Activated naive CD4-positive, alpha-beta T cell treated with anti-CD3 and anti-CD28 coated beads for 36 hours (primary cell): ENCODE results near the gene TRIM39. TPM values are rescaled to one million over a fixed set of nuclear protein-coding genes. Genes with fewer than 3 reads are reported as not detected.
"Not testable (repeated sequence)": the region's sequence is repeated elsewhere in the genome, so short reads cannot be mapped to it uniquely, and the experiment has no call there.

Experiments
- CTCF ChIA-PET: fragments of 350-600 bp; sonication (Branson Sonifier 250); formaldehyde crosslinking; loops from one replicate; lab custom pipeline; 2021; ENCODE audit warnings: antibody characterized with exemption; lab: Charles Lee
- DNase-seq: peaks from one replicate; pipeline ENCODE4 v3.0.0-alpha.2; 2020
- H3K27ac Mint-ChIP-seq: one replicate; pipeline ENCODE4 v1.8.0; 2021; ENCODE audit warnings: mild to moderate bottlenecking, mixed read lengths
- H3K27me3 Mint-ChIP-seq: one replicate; pipeline ENCODE4 v1.8.0; 2021; ENCODE audit warnings: low read depth, mixed read lengths
- H3K36me3 Mint-ChIP-seq: one replicate; pipeline ENCODE4 v1.8.0; 2021; ENCODE audit warnings: low read depth, mixed read lengths
- H3K4me1 Mint-ChIP-seq: one replicate; pipeline ENCODE4 v1.8.0; 2021; ENCODE audit warnings: low read depth, mixed read lengths
- H3K4me3 Mint-ChIP-seq: one replicate; pipeline ENCODE4 v1.8.0; 2021; ENCODE audit warnings: mild to moderate bottlenecking, moderate library complexity, mixed read lengths
- H3K9me3 Mint-ChIP-seq: one replicate; pipeline ENCODE4 v1.8.0; 2021; ENCODE audit warnings: mixed read lengths
- intact Hi-C: fragments of 100-400 bp; cut with micrococcal nuclease; formaldehyde crosslinking; loops from one replicate; pipeline ENCODE4 v1.15.1; 2023
- total RNA-seq, 2 experiments: library from RNA; stranded (reverse); gene quantifications; one replicate each; pipeline ENCODE4 v1.2.3, GENCODE V29; 2021

TRIM39 gene
- 10 to 100 TPM; 14.2 to 14.5 TPM for total RNA-seq

- H3K27ac Mint-ChIP-seq = peak within 1 kb of the TSS; percentile 97
- intact Hi-C loops = loop anchor here (1.0 to 5.0 kb wide), 5 partner anchors 19 to 384 kb away; partner anchors contain the start of genes GNL1, HLA-A, PPP1R18 and PRR3
- H3K36me3 Mint-ChIP-seq = peaks cover 16% of the 10 kb centered on the region
- peaks cover 49% of the 10 kb centered on the region for H3K4me1 Mint-ChIP-seq
- CTCF ChIA-PET = interaction anchor here (0.8 to 1.9 kb wide), 2 partner anchors 107 to 111 kb away, joined by 4 to 10 read pairs; no protein-coding TSS in a partner anchor
- no peaks in the 10 kb centered on the region for H3K27me3 Mint-ChIP-seq
- DNase-seq = peak; percentile 87
- no peaks in the 10 kb centered on the region for H3K9me3 Mint-ChIP-seq
- peak within 1 kb of the TSS; percentile 96 for H3K4me3 Mint-ChIP-seq
Measured at GRCh38 chr6:30326526-30327231, at the start of gene TRIM39. Gene TRIM39, plus strand, starts transcription at chr6:30326927. Its CDS starts 2,391 bp downstream, at chr6:30329318.

- H3K36me3 Mint-ChIP-seq = peaks cover 24% of the 10 kb centered on the region
- H3K4me3 Mint-ChIP-seq, H3K4me1 Mint-ChIP-seq, DNase-seq, intact Hi-C loops, H3K27ac Mint-ChIP-seq, H3K27me3 Mint-ChIP-seq, CTCF ChIA-PET: not testable (repeated sequence)
- H3K9me3 Mint-ChIP-seq = peaks cover 63% of the 10 kb centered on the region
Measured at GRCh38 chr6:30280988-30281387, 45.7 kb upstream of the TRIM39 start.

GRCh38 chr6:30282522-30282921 is 44.2 kb upstream of the TRIM39 start:
- DNase-seq = no peak
- Mint-ChIP-seq H3K4me1 (no peaks in the 10 kb centered on the region), H3K4me3 (no peak overlapping the region), H3K9me3 (peaks cover 71% of the 10 kb centered on the region), H3K27ac (no peak overlapping the region), H3K27me3 (no peaks in the 10 kb centered on the region), H3K36me3 (peaks cover 26% of the 10 kb centered on the region)
- CTCF ChIA-PET = no interaction called here
- intact Hi-C loops = no loop called here

GRCh38 chr6:30283761-30284160 is 43.0 kb upstream of the TRIM39 start:
- CTCF ChIA-PET = no interaction called here
- no peak overlapping the region for H3K4me3 Mint-ChIP-seq
- DNase-seq = no peak
- peaks cover 78% of the 10 kb centered on the region for H3K9me3 Mint-ChIP-seq
- no peak overlapping the region for H3K27ac Mint-ChIP-seq
- intact Hi-C loops = no loop called here
- peaks cover 33% of the 10 kb centered on the region for H3K36me3 Mint-ChIP-seq
- H3K27me3 Mint-ChIP-seq = no peaks in the 10 kb centered on the region
- no peaks in the 10 kb centered on the region for H3K4me1 Mint-ChIP-seq

- peaks cover 63% of the 10 kb centered on the region for H3K9me3 Mint-ChIP-seq
- H3K27ac Mint-ChIP-seq = no peak overlapping the region
- H3K36me3 Mint-ChIP-seq = peaks cover 49% of the 10 kb centered on the region
Measured at GRCh38 chr6:30287139-30287538, 39.6 kb upstream of the TRIM39 start.

GRCh38 chr6:30295837-30296236 is 30.9 kb upstream of the TRIM39 start:
- no peak overlapping the region for H3K27ac Mint-ChIP-seq
- CTCF ChIA-PET = interaction anchor here (1.1 kb wide), 1 partner anchor 17 kb away, joined by 3 read pairs; no protein-coding TSS in a partner anchor

More at GRCh38 chr6:30287139-30287538, 39.6 kb upstream of the TRIM39 start:
- intact Hi-C loops = no loop called here
- no peak for DNase-seq
- H3K4me3 Mint-ChIP-seq = no peak overlapping the region
- H3K27me3 Mint-ChIP-seq = no peaks in the 10 kb centered on the region
- CTCF ChIA-PET = no interaction called here
- no peaks in the 10 kb centered on the region for H3K4me1 Mint-ChIP-seq

GRCh38 chr6:30304002-30304401 is 22.7 kb upstream of the TRIM39 start:
- CTCF ChIA-PET = no interaction called here
- DNase-seq = no peak

More at GRCh38 chr6:30295837-30296236, 30.9 kb upstream of the TRIM39 start:
- Mint-ChIP-seq H3K4me3 (no peak overlapping the region), H3K36me3 (peaks cover 36% of the 10 kb centered on the region), H3K4me1 (peaks cover 2% of the 10 kb centered on the region), H3K27me3 (no peaks in the 10 kb centered on the region), H3K9me3 (peaks cover 8% of the 10 kb centered on the region)
- DNase-seq = no peak
- intact Hi-C loops = no loop called here

GRCh38 chr6:30311101-30311500 is 15.6 kb upstream of the TRIM39 start:
- CTCF ChIA-PET = no interaction called here
- Mint-ChIP-seq H3K9me3 (no peaks in the 10 kb centered on the region), H3K36me3 (peaks cover 57% of the 10 kb centered on the region), H3K27ac (no peak overlapping the region), H3K27me3 (no peaks in the 10 kb centered on the region), H3K4me1 (peaks cover 29% of the 10 kb centered on the region), H3K4me3 (no peak overlapping the region)
- intact Hi-C loops = no loop called here
- DNase-seq = no peak

More at GRCh38 chr6:30304002-30304401, 22.7 kb upstream of the TRIM39 start:
- H3K36me3 Mint-ChIP-seq = peaks cover 69% of the 10 kb centered on the region
- intact Hi-C loops = no loop called here
- no peaks in the 10 kb centered on the region for H3K27me3 Mint-ChIP-seq
- peaks cover 40% of the 10 kb centered on the region for H3K4me1 Mint-ChIP-seq
- no peak overlapping the region for H3K4me3 Mint-ChIP-seq
- peaks cover 15% of the 10 kb centered on the region for H3K9me3 Mint-ChIP-seq
- no peak overlapping the region for H3K27ac Mint-ChIP-seq

GRCh38 chr6:30311671-30312070 is 15.1 kb upstream of the TRIM39 start:
- Mint-ChIP-seq H3K4me3 (no peak overlapping the region), H3K9me3 (no peaks in the 10 kb centered on the region), H3K27me3 (no peaks in the 10 kb centered on the region), H3K4me1 (peaks cover 28% of the 10 kb centered on the region), H3K27ac (no peak overlapping the region), H3K36me3 (peaks cover 55% of the 10 kb centered on the region)
- DNase-seq = no peak
- CTCF ChIA-PET = no interaction called here
- intact Hi-C loops = no loop called here

GRCh38 chr6:30312266-30312665 is 14.5 kb upstream of the TRIM39 start:
- no peak overlapping the region for H3K27ac Mint-ChIP-seq
- DNase-seq = no peak
- H3K36me3 Mint-ChIP-seq = peaks cover 52% of the 10 kb centered on the region
- H3K9me3 Mint-ChIP-seq = no peaks in the 10 kb centered on the region
- intact Hi-C loops = no loop called here
- CTCF ChIA-PET = no interaction called here
- no peaks in the 10 kb centered on the region for H3K27me3 Mint-ChIP-seq
- H3K4me1 Mint-ChIP-seq = peaks cover 23% of the 10 kb centered on the region
- H3K4me3 Mint-ChIP-seq = no peak overlapping the region

GRCh38 chr6:30312676-30313321 is 13.9 kb upstream of the TRIM39 start:
- intact Hi-C loops = no loop called here
- CTCF ChIA-PET = no interaction called here
- no peak overlapping the region for H3K4me3 Mint-ChIP-seq

GRCh38 chr6:30315156-30315555 is 11.6 kb upstream of the TRIM39 start:
- Mint-ChIP-seq H3K27me3 (no peaks in the 10 kb centered on the region), H3K4me1 (peaks cover 36% of the 10 kb centered on the region), H3K27ac (no peak overlapping the region), H3K9me3 (no peaks in the 10 kb centered on the region), H3K36me3 (peaks cover 38% of the 10 kb centered on the region), H3K4me3 (no peak overlapping the region)
- intact Hi-C loops = no loop called here
- CTCF ChIA-PET = interaction anchor here (1.2 kb wide), 1 partner anchor 43 kb away, joined by 3 read pairs; no protein-coding TSS in a partner anchor
- DNase-seq = no peak

More at GRCh38 chr6:30312676-30313321, 13.9 kb upstream of the TRIM39 start:
- Mint-ChIP-seq H3K27me3 (no peaks in the 10 kb centered on the region), H3K36me3 (peaks cover 46% of the 10 kb centered on the region), H3K27ac (no peak overlapping the region), H3K9me3 (no peaks in the 10 kb centered on the region), H3K4me1 (peaks cover 27% of the 10 kb centered on the region)
- DNase-seq = no peak
